Stimulated activated naive CD4-positive, alpha-beta T cell treated with Interleukin-2 at 50 U/mL for 16 hours (primary cell): ENCODE data around the gene GALNT2.
A peak's percentile ranks its signal among the peaks of the same experiment; 100 is the strongest.

Experiments used
- DNase-seq: peaks from one replicate; lab custom pipeline; 2025; lab: John Stamatoyannopoulos, UW

GALNT2 gene

DNA sequence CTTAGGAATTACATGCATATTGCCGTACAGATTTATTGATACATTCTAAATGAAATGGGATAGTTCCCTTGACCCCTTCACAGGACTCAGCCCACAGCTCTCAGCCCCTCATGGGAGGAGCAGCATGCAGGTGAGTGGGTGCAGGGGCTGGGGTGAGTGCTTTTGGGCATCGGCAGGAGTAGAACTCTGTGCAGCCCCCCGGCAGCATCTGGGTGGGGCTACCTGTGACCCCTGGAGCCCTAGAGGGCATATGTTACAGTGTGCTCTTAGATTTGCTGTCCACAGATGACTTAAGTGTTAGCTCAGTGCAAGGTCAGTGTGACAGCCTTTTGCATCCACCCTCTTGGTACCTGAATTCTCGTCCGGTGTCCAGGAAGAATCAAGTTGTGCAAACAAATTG lies 120.3 kb downstream of the GALNT2 start:
- DNase-seq: no peak

DNA sequence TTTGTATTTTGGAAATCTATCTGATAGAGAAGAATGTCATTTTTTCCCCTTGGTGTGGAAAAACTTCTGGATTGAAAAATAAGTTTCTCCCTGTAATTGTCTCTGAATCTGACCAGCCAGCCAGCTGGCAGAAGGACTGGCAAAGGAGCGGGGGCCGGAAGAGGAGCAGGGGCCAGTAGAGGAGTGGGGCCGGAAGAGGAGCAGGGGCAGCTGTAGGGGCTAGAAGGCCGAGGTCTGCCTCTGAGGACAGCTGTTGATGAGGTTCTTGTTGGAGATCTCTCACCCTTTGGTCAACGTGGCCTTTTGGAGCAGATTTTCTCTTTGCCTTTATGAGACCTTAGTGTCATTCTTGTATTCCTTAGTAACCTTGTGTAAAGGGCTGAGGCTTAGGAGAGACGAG lies 121.8 kb downstream of the GALNT2 start:
- no peak for DNase-seq

DNA sequence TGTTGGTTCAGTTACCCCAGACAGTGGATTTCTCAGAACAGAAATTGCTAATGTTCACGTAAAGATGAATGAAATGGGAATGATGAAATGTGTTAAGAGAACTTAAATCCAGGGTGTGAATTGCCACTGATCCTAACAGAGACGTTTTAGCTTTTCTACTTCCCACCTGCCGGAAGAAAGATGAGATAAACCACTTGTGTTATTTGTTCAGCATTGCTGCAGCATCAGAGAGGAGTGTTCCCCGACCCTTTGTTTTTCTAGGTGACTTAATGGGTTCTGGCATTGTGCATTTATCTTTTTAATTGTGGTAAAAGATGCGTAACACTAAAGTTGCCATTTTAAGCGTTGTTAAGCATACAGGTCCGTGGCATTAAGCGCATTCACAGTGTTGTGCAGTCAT lies 122.3 kb downstream of the GALNT2 start:
- DNase-seq: no peak

DNA sequence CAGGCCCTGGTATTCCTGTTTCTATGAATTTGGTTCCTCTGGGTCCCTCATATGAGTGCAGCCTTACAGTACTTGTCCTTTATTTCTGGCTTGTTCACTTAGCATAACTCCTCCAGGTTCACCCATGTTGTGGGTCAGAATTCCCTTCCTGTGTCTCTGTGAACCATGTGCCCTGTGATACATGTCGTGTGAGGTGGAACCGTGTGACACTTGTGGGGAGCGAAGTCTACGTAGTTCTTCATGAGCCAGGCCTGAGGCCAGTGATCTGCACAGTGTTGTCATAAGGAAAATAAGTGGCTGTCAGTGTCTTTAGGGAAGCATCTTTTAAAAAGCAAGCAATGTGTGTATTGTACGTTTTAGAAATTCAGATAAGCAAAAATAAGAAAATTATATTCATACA lies 122.8 kb downstream of the GALNT2 start:
- DNase-seq: no peak

DNA sequence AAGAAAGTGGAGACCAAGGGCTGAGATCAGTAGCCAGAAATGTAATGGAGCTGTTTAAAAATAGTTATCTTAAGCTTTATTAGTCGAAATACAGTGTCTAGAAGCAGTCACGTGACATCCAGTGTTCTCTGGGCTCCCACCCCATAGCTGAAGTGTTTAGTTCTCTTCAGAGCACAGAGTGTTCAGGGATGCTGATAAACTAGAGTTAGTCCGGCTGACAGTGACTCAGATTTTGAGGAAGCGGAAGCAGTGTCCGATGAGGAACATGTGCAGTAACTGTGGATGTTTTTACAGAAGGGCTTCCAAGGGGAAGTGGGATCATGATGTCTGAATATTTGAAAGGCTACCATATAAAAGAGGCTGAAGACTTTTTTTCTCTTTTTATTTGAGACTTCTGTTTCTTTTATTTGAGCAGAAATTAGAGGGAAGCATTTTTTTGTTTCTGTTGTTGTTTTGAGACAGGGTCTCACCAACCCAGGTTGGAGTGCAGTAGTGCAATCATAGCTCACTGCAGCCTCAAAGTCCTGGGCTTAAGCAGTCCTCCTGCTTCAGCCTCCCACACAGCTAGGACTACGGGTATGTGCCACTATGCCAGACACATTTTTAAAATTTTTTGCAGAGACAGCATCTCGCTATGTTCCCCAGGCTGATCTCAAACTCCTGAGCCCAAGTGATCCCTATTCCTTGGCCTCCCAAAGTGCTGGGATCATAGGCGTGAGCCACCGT lies 124.2 kb downstream of the GALNT2 start:
- no peak for DNase-seq

DNA sequence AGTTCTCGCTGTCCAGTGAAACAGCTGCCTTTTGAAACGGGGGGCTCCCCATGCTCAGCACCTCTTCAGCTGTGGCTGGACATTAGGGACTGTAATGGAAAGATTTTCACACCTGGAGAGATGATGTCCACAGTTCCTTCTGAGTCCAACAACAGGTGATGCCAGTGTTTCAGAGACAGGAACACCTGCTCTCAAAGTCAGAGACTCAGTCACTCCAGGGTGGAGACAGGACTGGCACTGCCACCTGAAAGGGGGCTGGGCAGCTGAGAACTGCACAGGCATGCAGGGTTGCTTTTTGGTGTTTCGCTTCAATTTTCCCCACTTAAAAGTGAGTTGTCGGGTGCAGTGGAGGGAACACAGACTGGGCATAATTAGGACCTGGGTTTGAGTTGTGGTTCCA lies 124.8 kb downstream of the GALNT2 start:
- DNase-seq: no peak

DNA sequence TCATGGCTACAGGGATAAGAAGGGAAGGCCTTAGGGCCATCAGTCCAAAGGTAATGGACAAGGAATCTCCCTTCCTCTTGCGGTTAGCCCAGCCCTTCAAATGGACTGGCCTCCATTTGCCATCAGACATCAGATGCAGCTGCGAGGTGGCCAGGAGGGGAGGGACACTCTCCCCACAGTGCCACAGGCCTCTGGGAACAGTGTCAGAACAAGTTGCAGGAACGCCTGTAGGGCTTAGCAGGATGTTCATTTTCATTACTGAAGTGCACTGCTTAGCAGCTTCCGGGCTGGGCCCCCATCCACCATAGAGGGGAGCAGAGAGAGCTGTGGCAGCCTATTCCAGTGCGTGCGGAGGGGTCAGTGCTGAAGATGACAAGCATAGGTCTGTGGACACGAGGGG lies 127.5 kb downstream of the GALNT2 start:
- DNase-seq: no peak

DNA sequence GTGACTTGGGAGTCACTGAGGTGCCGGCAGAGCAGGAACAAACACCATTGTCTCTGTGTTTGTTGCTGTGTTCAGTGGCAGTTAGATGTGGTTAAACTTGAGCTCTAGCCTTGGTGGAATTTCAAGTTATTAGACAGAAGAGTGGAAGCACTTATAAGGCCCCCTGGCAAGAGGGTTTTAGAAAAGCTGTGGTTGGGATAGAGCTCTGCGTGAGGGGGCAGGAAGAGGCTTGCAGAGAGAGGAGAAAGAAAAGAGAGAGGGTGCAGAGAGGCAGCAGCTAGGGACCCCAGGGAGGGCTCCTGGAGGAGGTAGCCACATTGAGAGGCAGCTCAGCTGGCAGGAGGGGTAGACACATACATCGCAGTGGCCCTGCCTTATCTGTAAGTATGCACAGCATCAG lies 128.2 kb downstream of the GALNT2 start:
- no peak for DNase-seq

DNA sequence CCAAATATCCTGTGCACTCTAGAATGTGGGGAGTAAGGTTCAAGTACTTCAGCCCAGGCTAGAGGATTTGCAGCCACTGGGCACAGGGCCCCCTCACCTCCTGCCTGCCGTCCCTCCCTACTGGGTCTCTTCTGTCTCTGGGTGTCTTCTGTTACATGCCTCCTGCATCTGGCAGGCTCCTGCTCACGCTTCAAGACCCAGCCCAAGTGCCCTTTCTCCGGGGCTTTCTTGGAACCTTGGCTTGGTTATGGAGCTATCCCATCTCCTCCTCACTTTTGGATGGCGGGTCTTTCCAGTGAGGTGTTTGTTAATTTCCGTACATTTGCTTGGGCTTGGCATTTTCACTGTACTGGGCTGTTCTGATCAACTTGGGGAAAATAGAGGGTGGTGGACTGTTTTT lies 129.0 kb downstream of the GALNT2 start:
- DNase-seq: no peak

DNA sequence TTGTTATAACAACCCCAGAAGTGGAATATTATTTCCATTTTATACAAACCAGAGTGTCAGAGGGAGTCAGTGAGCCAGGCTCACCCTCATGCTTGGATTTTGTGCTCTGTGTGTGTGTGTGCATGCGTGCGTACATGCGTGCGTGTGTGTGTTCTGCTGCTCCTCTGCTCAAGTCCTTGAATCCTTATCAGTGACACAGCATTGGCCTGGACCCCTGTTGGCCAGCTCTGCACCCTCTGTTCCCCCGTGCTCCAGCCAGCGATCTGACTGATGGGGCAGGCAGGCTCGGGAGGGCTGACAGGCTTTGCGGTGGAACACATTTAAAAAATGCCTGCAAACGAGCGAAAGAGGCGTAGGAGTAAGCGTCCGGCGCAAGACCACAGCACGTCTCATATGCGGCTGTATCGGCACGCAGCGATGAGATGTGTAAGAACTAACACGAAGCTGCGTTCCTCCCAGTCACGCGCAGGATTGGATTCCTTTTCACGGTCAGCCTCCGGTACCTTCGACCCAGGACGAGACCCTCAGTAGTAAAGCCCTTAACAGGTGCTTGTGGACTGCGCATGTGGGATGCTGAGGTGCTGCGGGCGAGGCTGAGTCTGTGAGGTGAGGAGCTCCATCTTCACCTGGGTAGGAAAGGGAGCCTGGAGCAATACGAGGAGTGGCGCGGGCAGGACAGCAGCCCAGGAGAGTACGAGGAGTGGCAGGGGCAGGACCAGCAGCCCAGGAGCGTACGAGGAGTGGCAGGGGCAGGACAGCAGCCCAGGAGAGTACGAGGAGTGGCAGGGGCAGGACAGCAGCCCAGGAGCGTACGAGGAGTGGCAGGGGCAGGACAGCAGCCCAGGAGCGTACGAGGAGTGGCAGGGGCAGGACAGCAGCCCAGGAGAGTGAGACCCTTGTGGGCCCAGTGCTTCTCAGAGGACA lies 130.9 kb downstream of the GALNT2 start:
- no peak for DNase-seq

DNA sequence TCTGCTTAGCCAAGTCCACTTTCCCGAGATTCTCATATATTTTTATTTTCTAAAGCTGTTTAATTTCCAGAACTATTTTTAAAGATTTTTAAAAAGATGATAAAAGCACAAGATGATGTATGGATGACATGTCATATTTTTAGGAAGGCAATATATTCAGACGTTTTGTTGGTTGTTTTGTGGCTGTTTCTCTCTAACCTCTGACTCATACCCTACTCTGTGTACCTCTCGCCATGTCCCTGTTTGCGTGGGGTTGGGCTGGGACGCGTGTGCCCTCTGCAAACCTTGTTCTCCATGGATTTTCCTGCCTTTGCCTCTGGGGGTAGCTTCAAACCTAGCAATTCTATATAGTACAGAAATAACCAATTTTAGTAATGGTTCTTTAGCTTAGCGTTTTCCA lies 132.0 kb downstream of the GALNT2 start:
- no peak for DNase-seq

DNA sequence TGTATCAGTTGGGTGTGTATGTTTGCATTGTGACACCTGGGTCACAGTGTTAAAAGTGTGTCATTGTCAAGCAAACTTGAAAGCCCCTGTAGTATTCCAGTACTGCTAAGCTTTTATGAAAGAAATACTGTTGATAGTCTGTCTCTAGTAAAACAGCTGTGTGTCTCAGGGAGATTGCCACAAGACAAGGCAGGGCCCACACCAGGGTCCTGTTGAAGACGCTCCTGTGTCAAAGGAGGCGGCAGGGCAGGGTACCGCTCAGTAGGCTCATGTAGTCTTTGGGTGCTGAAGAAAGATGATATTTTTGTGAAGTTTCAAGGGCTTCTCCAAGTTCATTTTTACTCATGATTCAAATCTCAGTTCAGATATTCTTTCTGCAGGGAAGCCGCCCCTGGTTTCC lies 132.5 kb downstream of the GALNT2 start:
- DNase-seq: no peak

DNA sequence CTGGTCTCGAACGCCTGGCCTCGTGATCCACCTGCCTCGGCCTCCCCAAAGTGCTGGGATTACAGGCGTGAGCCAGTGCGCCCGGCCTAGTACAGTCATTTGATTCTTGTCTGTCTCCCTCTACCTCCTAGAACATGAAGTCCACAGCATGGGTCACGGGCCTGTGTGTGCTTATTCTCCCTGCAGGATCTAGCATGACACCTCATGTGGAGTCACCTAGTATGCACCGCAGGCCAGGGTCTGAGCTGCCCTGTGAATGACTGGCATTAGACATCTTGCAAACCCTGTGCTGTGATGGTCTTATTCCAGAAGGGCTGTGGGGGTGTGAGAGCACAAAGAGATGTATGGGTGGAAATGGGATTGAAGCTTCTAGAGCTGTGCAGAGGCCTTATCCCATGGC lies 133.2 kb downstream of the GALNT2 start:
- no peak for DNase-seq

DNA sequence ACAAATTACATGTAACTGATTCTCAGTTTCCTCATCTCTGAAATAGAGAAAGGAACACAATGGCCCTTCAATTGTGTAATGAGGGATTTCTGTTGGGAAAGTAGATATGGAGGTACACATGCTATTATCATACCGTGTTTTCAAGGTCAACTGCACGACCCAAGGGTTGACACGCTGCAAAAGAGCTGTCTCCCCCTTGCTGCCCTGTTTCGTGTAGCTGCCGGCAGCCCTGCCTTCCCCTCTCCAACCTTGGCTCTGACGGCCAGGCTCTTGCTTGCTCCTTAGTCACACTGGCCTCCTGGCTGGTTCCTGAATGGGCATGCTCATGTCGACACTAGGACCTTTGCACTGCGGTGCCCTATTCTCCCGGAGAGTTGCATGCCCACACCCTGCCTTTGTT lies 134.4 kb downstream of the GALNT2 start:
- no peak for DNase-seq

DNA sequence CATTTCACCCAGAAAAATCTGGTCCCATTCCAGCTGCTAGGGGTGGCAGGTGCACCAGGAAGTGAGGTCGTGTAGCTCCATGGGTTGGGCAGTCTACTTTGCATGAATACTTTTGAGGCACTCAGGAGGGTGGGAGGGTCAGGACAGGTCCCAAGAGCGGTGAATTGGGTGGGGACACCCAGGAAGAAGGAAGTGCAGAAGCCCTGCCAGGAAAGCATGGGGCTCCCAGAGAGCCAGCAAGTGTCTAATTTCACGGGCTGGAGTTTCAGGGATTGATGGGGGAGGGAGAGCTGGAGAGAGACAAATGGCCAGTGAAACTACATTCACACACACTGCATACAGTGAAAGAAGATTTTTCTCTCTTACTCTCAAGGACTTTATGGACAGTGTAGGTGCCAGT lies 137.8 kb downstream of the GALNT2 start:
- no peak for DNase-seq

DNA sequence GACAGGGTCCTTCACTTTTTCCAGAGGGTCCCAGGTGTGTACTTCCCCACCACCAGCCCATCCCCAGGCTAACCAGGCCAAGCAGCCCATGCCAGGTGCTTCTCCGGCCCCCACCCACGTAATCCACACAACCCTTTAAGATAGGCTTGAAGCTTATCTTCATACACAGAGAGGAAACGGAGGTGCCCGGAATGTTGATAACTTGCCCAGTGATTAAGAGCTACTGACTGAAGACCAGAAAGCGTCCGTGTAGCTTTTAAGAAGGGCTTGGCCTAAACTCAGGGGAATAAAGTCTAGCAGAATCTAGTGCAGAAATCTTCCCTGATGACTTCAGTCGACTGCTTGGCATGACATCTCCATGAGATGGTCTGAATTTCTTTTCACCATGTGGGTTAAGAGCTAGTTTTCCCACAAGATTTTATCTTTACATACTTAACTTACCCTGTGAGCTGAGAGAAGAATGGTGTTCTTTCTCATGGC lies 138.7 kb downstream of the GALNT2 start:
- no peak for DNase-seq

DNA sequence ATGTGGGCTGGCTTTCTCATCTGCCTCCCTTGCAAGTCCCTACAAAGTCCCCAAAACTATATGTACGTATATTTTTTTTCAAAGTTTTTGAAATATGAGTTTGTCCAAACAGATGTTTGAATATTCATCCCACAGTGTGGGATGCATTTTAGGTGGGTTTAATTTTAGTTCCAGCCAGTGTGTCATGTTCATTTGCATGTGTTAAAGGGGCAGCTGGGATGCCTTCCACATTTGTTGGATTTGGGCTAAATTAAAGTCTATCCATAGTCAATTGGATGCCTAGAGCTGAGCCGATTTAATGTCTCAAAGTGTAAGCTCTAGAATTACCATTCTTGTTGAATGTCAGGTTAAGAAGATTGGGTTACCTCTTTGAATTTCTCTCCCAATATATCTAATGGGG lies 139.2 kb downstream of the GALNT2 start:
- no peak for DNase-seq

DNA sequence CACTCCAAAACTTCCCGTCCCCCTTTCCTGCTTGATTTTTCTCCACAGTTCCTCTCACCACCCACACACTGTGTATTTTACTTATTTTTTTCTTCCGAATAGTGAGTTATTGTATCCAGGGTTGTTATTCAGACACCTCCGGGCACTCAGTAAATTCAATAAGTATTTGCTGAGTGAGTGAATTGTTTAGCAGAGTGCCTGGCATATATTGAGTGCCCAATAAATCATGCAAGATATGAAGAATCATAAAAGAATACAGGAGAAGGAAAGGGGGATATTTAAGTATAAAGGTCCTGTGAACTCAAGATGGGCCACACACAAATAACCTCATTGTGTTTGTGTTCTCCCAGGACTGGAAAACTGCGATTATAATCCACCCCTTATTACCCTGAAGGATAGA lies 139.9 kb downstream of the GALNT2 start:
- no peak for DNase-seq

DNA sequence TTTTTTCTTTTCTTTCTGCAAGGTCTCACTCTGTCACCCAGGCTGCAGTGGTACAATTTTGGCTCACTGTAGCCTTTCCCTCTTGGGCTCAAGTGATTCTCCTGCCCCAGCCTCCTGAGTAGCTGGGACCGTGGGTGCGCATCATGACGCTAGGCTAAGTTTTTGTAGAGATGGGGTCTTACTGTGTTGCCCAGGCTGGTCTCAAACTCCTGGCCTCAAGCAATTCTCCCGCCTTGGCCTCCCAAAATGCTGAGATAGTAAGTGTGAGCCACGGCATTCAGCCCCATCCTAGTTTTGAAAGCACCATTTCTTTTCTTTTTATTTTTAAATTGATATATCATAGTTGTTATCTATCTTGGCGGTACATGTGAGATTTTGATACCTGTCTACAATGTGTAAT lies 140.6 kb downstream of the GALNT2 start:
- no peak for DNase-seq

DNA sequence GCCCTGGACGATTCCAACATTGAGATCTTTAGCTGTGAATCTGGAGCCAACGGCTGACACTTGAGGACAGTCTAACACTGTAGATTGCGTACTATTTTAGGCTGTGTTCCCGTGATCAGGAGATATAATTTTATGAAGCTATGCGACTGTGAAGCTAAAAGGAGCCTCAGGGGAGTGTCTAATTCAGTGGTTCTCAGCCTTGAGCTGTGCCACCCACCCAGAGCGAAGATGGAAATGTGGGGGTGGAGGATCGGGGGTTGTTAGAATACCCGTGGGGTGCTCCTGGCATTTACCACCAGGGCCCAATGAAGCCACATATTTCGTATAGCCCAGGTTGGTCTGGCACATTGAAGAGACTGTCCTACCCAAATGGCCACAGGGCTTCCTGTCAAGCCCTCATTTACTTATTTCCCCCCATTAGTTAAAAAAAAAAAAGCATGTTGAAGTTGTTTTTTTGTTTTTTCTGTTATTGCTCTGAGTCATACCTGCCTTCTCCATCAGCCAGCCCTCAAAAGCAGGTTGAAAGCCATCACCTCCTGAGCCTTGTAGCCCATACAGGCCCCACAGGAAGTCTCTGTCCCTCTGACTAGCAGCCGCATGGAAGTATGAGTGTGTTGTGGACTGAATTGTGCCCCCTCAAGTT lies 141.7 kb downstream of the GALNT2 start:
- peak; percentile 24 for DNase-seq

DNA sequence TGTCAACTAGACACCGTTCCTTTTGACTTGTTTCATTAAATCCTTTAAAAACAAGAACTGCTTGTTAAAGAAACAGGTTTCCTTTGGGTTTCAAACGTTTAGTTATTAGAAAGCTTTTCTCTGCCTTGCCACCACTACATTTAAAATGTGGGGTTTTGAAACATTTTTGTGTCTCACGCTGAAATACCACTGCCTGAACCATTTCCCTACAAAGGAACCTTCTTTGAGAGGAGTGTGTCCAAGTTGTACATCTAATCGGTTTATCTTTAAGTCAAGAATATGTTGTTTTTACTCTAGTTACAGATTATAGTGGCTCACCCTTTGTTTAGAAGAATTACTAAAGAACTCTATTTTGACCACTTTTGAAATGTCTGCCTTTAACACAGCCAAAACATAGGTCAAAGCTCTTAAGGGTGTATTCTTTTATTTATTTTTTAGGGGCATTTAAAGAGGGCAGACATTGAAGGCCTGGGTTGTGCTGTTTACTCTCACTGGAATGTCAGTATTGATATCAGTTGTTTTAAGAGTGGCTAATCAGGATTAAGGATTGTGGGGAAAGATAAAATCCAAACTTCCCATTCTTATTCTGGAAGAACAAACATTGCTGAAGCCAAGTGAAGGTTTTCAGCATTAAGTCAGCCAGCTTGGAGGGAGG lies 143.4 kb downstream of the GALNT2 start:
- DNase-seq: no peak

DNA sequence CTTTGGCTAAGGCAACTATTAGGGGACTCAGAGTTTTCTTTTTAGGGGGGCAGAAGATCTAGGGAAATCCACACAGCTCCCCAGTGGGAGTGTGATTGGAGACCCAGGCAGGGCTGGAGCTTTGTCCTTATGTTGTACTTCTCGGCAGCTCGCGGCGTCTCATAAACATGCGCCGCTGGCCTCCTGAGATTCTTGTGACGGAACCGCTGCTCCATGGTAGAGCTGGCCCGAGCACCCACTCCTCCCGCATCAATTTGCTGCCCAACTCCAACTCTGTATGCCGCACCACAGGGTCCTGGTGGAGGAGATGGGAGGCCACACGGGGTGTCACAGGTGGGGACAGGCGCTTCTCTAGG lies 143.9 kb downstream of the GALNT2 start:
- DNase-seq: no peak
